Tibial nerve (tissue), 4 donors: Measurements from ENCODE around the gene MEIS1. TPM values are rescaled to one million over a fixed set of nuclear protein-coding genes. Genes with fewer than 3 reads are reported as not detected.

Experiments used
- DNase-seq, 2 donors: peaks; one replicate each; pipeline ENCODE4 v3.0.0-alpha.2; 2019; ENCODE audit warnings: low spot score in 2 of 2
- H3K27ac ChIP-seq, 4 donors: fragments of 200-600 bp; sonication (generic) in 3 of 4; one replicate each; pipeline ENCODE4 v1.5.1; 2017 to 2019; ENCODE audit warnings: mild to moderate bottlenecking in 1 of 4
- H3K27me3 ChIP-seq, 2 donors: fragments of 200-600 bp; sonication (generic) in 1 of 2; one replicate each; pipeline versions ENCODE4 v1.5.1 to v1.6.0; 2017 to 2019
- H3K36me3 ChIP-seq, 3 donors: fragments of 200-600 bp; sonication (generic); one replicate each; pipeline ENCODE4 v1.5.1; 2018 to 2019
- H3K4me1 ChIP-seq, 4 donors: fragments of 200-600 bp; sonication (generic) in 3 of 4; one replicate each; pipeline ENCODE4 v1.5.1; 2017 to 2019
- H3K4me3 ChIP-seq, 4 donors: fragments of 200-600 bp; sonication (generic) in 3 of 4; one replicate each; pipeline ENCODE4 v1.5.1; 2017 to 2019; ENCODE audit warnings: mild to moderate bottlenecking in 1 of 4, moderate library complexity in 1 of 4
- H3K9me3 ChIP-seq, 4 donors: fragments of 200-600 bp; sonication (generic) in 3 of 4; one replicate each; pipeline ENCODE4 v1.5.1; 2017 to 2019
- CTCF ChIP-seq, 5 experiments: fragments of 200-600 bp in 3 of 5; fragments of 450-650 bp in 2 of 5; sonication (generic) in 3 of 5; IDR thresholded peaks; one replicate each; pipeline ENCODE4 v1.5.1; 2016 to 2019; ENCODE audit warnings: antibody characterized with exemption in 5 of 5, mild to moderate bottlenecking in 3 of 5, moderate library complexity in 2 of 5
- EP300 ChIP-seq, 2 donors: sonication (generic); formaldehyde crosslinking; IDR thresholded peaks; one replicate each; pipeline ENCODE4 v1.6.1; 2017; ENCODE audit warnings: antibody characterized with exemption in 2 of 2, mild to moderate bottlenecking in 1 of 2
- POLR2A ChIP-seq, 2 donors: fragments of 450-650 bp; IDR thresholded peaks; one replicate each; pipeline ENCODE4 v1.6.1; 2017; ENCODE audit warnings: antibody characterized with exemption in 2 of 2, mild to moderate bottlenecking in 2 of 2, moderate library complexity in 2 of 2
- WGBS, 2 donors: methylation state at CpG; one replicate each; pipeline ENCODE4 v1.1.5; 2018; 5-methylcytosine and 5-hydroxymethylcytosine counted together
- total RNA-seq, 4 donors: library from RNA; depleted of rRNA; stranded (reverse); fragments of >200 nt; gene quantifications; one replicate each; pipeline ENCODE4 v1.1.0, GENCODE V29; 2016

Gene MEIS1
- total RNA-seq, 4 donors from 2014 or later: 9.0 to 18.4 (median 12.5) TPM

GRCh38 chr2:66553370-66553769, 118.4 kb downstream of the MEIS1 start:
- Histone ChIP-seq H3K36me3 (no peaks in the 10 kb centered on the region), H3K4me1 (peaks cover 0 to 8% (median 0%) of the 10 kb centered on the region in 4 donors), H3K27me3 (no peaks in the 10 kb centered on the region), H3K9me3 (no peaks in the 10 kb centered on the region), H3K4me3 (no peak overlapping the region), H3K27ac (no peak overlapping the region)
- no peak for TF ChIP-seq CTCF (IDR thresholded peaks at IDR 0.05)
- TF ChIP-seq POLR2A (IDR thresholded peaks at IDR 0.05): no peak
- no peak for TF ChIP-seq EP300 (IDR thresholded peaks at IDR 0.05)
- WGBS, 2 donors: 71% methylated on average over 4 of the region's 4 CpGs
- DNase-seq: peak; percentile 27 to 39

- H3K27me3 ChIP-seq: no peaks in the 10 kb centered on the region
- peaks cover 0 to 8% (median 0%) of the 10 kb centered on the region in 4 donors for H3K4me1 ChIP-seq
- H3K9me3 ChIP-seq: no peaks in the 10 kb centered on the region
- DNase-seq: no peak
- H3K4me3 ChIP-seq: peak overlapping the region in 3 of 4 donors; percentile 18 to 35 (median 21)
- H3K36me3 ChIP-seq: no peaks in the 10 kb centered on the region
- WGBS, 2 donors: 3 to 6% methylated on average over 4 of the region's 4 CpGs
- TF ChIP-seq CTCF (IDR thresholded peaks at IDR 0.05): no peak
- TF ChIP-seq POLR2A (IDR thresholded peaks at IDR 0.05): no peak
- TF ChIP-seq EP300 (IDR thresholded peaks at IDR 0.05): no peak
- H3K27ac ChIP-seq: peak overlapping the region in 2 of 4 donors; percentile 44 to 64
Measured at GRCh38 chr2:66555091-66555490, 120.2 kb downstream of the MEIS1 start.

- Histone ChIP-seq H3K4me1 (peaks cover 0 to 8% (median 0%) of the 10 kb centered on the region in 4 donors), H3K36me3 (no peaks in the 10 kb centered on the region), H3K4me3 (peak overlapping the region; percentile 10 to 35 (median 20)), H3K27me3 (no peaks in the 10 kb centered on the region), H3K9me3 (no peaks in the 10 kb centered on the region), H3K27ac (peak overlapping the region in 2 of 4 donors; percentile 44 to 64)
- TF ChIP-seq CTCF (IDR thresholded peaks at IDR 0.05) (no peak), EP300 (IDR thresholded peaks at IDR 0.05) (no peak), POLR2A (IDR thresholded peaks at IDR 0.05) (no peak)
- no peak for DNase-seq
- 14 to 17% methylated on average over 14 of the region's 14 CpGs for WGBS, 2 donors
Measured at GRCh38 chr2:66555501-66556324, 120.8 kb downstream of the MEIS1 start.

GRCh38 chr2:66559672-66560071, 124.7 kb downstream of the MEIS1 start:
- Histone ChIP-seq H3K36me3 (no peaks in the 10 kb centered on the region), H3K9me3 (no peaks in the 10 kb centered on the region), H3K4me3 (no peak overlapping the region), H3K27me3 (no peaks in the 10 kb centered on the region), H3K27ac (no peak overlapping the region), H3K4me1 (peaks cover 0 to 8% (median 0%) of the 10 kb centered on the region in 4 donors)
- DNase-seq: no peak
- 96 to 100% methylated on average over 1 of the region's 1 CpG for WGBS, 2 donors
- TF ChIP-seq CTCF (IDR thresholded peaks at IDR 0.05) (no peak), POLR2A (IDR thresholded peaks at IDR 0.05) (no peak), EP300 (IDR thresholded peaks at IDR 0.05) (no peak)

GRCh38 chr2:66560683-66561082, 125.8 kb downstream of the MEIS1 start:
- peaks cover 0 to 8% (median 0%) of the 10 kb centered on the region in 4 donors for H3K4me1 ChIP-seq
- no peaks in the 10 kb centered on the region for H3K36me3 ChIP-seq
- WGBS, 2 donors: 96% methylated on average over 2 of the region's 2 CpGs
- DNase-seq: no peak
- H3K4me3 ChIP-seq: no peak overlapping the region
- no peak overlapping the region for H3K27ac ChIP-seq
- TF ChIP-seq CTCF (IDR thresholded peaks at IDR 0.05) (no peak), EP300 (IDR thresholded peaks at IDR 0.05) (no peak), POLR2A (IDR thresholded peaks at IDR 0.05) (no peak)
- H3K9me3 ChIP-seq: no peaks in the 10 kb centered on the region
- H3K27me3 ChIP-seq: no peaks in the 10 kb centered on the region
